AG04450 (cell line): Measurements from ENCODE around the gene LLGL2. TPM values are rescaled to one million over a fixed set of nuclear protein-coding genes. Genes with fewer than 3 reads are reported as not detected.

Experiments
- CTCF ChIA-PET: fragments of 300-600, 350-600 bp; formaldehyde crosslinking; extraction: SDS; loops from one replicate; lab custom pipeline; 2022; ENCODE audit warnings: antibody characterized with exemption, inconsistent platforms; lab: Charles Lee
- POLR2A ChIA-PET: fragments of 350-600 bp; formaldehyde crosslinking; extraction: SDS; loops from one replicate; lab custom pipeline; 2021; ENCODE audit warnings: antibody characterized with exemption, inconsistent platforms; lab: Yijun Ruan, JAX
- DNase-seq: peaks from one replicate; pipeline ENCODE4 v3.0.0-alpha.2; 2011; ENCODE audit warnings: low read depth, low spot score
- H3K27ac ChIP-seq: one replicate; pipeline ENCODE4 v1.5.1; 2012; ENCODE audit warnings: low read depth, low read length, control low read depth
- H3K27me3 ChIP-seq: one replicate; pipeline ENCODE4 v1.6.0; 2012; ENCODE audit warnings: low read length; ENCODE audit not compliant: control insufficient read depth, insufficient read depth
- H3K4me3 ChIP-seq: 2 replicates; pipeline ENCODE4 v1.5.1; 2011; ENCODE audit warnings: mild to moderate bottlenecking, low read depth, low read length, control low read depth
- H3K9me3 ChIP-seq: 2 replicates; pipeline ENCODE4 v1.5.1; 2012; ENCODE audit warnings: low read length; ENCODE audit not compliant: control insufficient read depth, insufficient read depth
- CTCF ChIP-seq: IDR thresholded peaks from 2 replicates; pipeline ENCODE4 v1.5.1; 2011; ENCODE audit warnings: low read depth, low read length, control low read depth, inconsistent platforms
- polyA plus RNA-seq: library from polyadenylated mRNA; depleted of rRNA; stranded (reverse); fragments of >200 nt; gene quantifications from 2 replicates; pipeline ENCODE4 v1.2.3, GENCODE V29; 2011

The LLGL2 gene
- polyA plus RNA-seq, 1 experiment, result 0.24 TPM

GRCh38 chr17:75596320-75597087, 71.0 kb downstream of the LLGL2 start:
- POLR2A ChIA-PET, result no interaction called here
- no peak for TF ChIP-seq CTCF
- H3K27me3 ChIP-seq, result peaks cover 17% of the 10 kb centered on the region
- H3K4me3 ChIP-seq, result no peak overlapping the region
- no peak overlapping the region for H3K27ac ChIP-seq
- H3K9me3 ChIP-seq, result no peaks in the 10 kb centered on the region
- CTCF ChIA-PET, result interaction anchor here (1.0 to 1.1 kb wide), 2 partner anchors 8 to 36 kb away, joined by 3 to 4 read pairs; partner anchors contain the start of gene SMIM5
- DNase-seq, result no peak

- CTCF ChIA-PET, result interaction anchor here (0.5 to 2.4 kb wide), 8 partner anchors 11 to 227 kb away, joined by 3 to 14 read pairs (median 4); partner anchors contain the start of genes SMIM5 and TSEN54
- H3K27ac ChIP-seq, result no peak overlapping the region
- TF ChIP-seq CTCF, result peak; percentile 58
- H3K4me3 ChIP-seq, result no peak overlapping the region
- H3K27me3 ChIP-seq, result peaks cover 2% of the 10 kb centered on the region
- H3K9me3 ChIP-seq, result no peaks in the 10 kb centered on the region
- POLR2A ChIA-PET, result no interaction called here
- no peak for DNase-seq
Measured at GRCh38 chr17:75601057-75601987, 75.8 kb downstream of the LLGL2 start.

GRCh38 chr17:75602644-75603043, 77.1 kb downstream of the LLGL2 start:
- no peak overlapping the region for H3K27ac ChIP-seq
- no peak for TF ChIP-seq CTCF
- no peak for DNase-seq
- no peaks in the 10 kb centered on the region for H3K9me3 ChIP-seq
- ChIA-PET POLR2A (no interaction called here), CTCF (interaction anchor here (2.0 to 2.5 kb wide), 3 partner anchors 31 to 146 kb away, joined by 6 to 15 read pairs (median 14); partner anchors contain the start of genes SMIM5 and TSEN54)
- no peak overlapping the region for H3K4me3 ChIP-seq
- peaks cover 2% of the 10 kb centered on the region for H3K27me3 ChIP-seq

GRCh38 chr17:75603123-75603522, 77.6 kb downstream of the LLGL2 start:
- ChIA-PET POLR2A (no interaction called here), CTCF (interaction anchor here (2.4 to 2.5 kb wide), 2 partner anchors 30 to 145 kb away, joined by 14 to 15 read pairs; partner anchors contain the start of gene SMIM5)
- no peak for DNase-seq
- Histone ChIP-seq H3K9me3 (no peaks in the 10 kb centered on the region), H3K4me3 (no peak overlapping the region), H3K27ac (no peak overlapping the region), H3K27me3 (peaks cover 2% of the 10 kb centered on the region)
- TF ChIP-seq CTCF, result no peak
